IMR-90 (cell line): ENCODE data around the gene SHC2. TPM values are rescaled to one million over a fixed set of nuclear protein-coding genes. Genes with fewer than 3 reads are reported as not detected.

Experiments used
- ATAC-seq: fragments of 200-7000 bp; cut with Tn5 transposase; 2 replicates; pipeline ENCODE4 v1.9.1; 2020; ENCODE audit warnings: low read depth, mild to moderate bottlenecking, moderate library complexity
- BruUV-seq: library from RNA; stranded (reverse); fragments of 400-500 nt; replicated peaks from 2 replicates; lab custom pipeline; 2021; lab: Mats Ljungman, UMichigan
- CTCF ChIA-PET: fragments of 300-600 bp; formaldehyde crosslinking; extraction: SDS; loops from one replicate; lab custom pipeline; 2021; ENCODE audit warnings: antibody characterized with exemption; lab: Yijun Ruan, JAX
- POLR2A ChIA-PET: fragments of 300-600 bp; sonication (Branson Sonifier 250); formaldehyde crosslinking; loops from one replicate; lab custom pipeline; 2022; ENCODE audit warnings: antibody characterized with exemption; ENCODE audit not compliant: unreplicated experiment; lab: Charles Lee
- DNase-seq: peaks from one replicate; pipeline ENCODE4 v3.0.0; 2013
- H2AFZ ChIP-seq: replicated peaks from 2 replicates; pipeline ENCODE3; 2013; ENCODE audit warnings: low read length, mild to moderate bottlenecking; ENCODE audit not compliant: poor library complexity
- H2AK5ac ChIP-seq: 2 replicates; pipeline ENCODE4 v1.6.1; 2013; ENCODE audit warnings: low read depth, low read length, inconsistent platforms
- H2AK9ac ChIP-seq: replicated peaks from 2 replicates; pipeline ENCODE3; 2013; ENCODE audit warnings: mild to moderate bottlenecking, low read depth, low read length, moderate library complexity; ENCODE audit not compliant: poor library complexity
- H2BK120ac ChIP-seq: 2 replicates; pipeline ENCODE4 v1.6.1; 2013; ENCODE audit warnings: low read depth, low read length, inconsistent platforms
- H2BK15ac ChIP-seq: 3 replicates; pipeline ENCODE4 v1.6.1; 2013; ENCODE audit warnings: low read depth, low read length, inconsistent platforms
- H2BK20ac ChIP-seq: 2 replicates; pipeline ENCODE4 v1.6.1; 2013; ENCODE audit warnings: low read depth, mild to moderate bottlenecking, inconsistent platforms, low read length, moderate library complexity
- H2BK5ac ChIP-seq: 2 replicates; pipeline ENCODE4 v1.6.1; 2013; ENCODE audit warnings: mild to moderate bottlenecking, low read depth, low read length, inconsistent platforms; ENCODE audit not compliant: poor library complexity, severe bottlenecking
- H3K14ac ChIP-seq: replicated peaks from 2 replicates; pipeline ENCODE4 v1.6.1; 2013; ENCODE audit warnings: low read depth, low read length, inconsistent platforms
- H3K18ac ChIP-seq: 2 replicates; pipeline ENCODE4 v1.6.1; 2013; ENCODE audit warnings: low read depth, low read length, control low read depth
- H3K23ac ChIP-seq: 2 replicates; pipeline ENCODE4 v1.6.1; 2013; ENCODE audit warnings: low read depth, low read length, inconsistent platforms
- H3K27ac ChIP-seq: 2 replicates; pipeline ENCODE4 v1.5.1; 2013; ENCODE audit warnings: mild to moderate bottlenecking, control low read depth, low read length; ENCODE audit not compliant: insufficient read depth
- H3K27me3 ChIP-seq: 2 replicates; pipeline ENCODE4 v1.6.1; 2013; ENCODE audit warnings: low read length; ENCODE audit not compliant: control insufficient read depth, insufficient read depth
- H3K36me3 ChIP-seq: 2 replicates; pipeline ENCODE4 v1.6.1; 2013; ENCODE audit warnings: low read length, mixed read lengths; ENCODE audit not compliant: control insufficient read depth, insufficient read depth
- H3K4ac ChIP-seq: 2 replicates; pipeline ENCODE4 v1.6.1; 2013; ENCODE audit warnings: low read depth, low read length, inconsistent platforms
- H3K4me1 ChIP-seq: 2 replicates; pipeline ENCODE4 v1.6.1; 2013; ENCODE audit warnings: low read length, mixed read lengths; ENCODE audit not compliant: control insufficient read depth, insufficient read depth
- H3K4me2 ChIP-seq: 2 replicates; pipeline ENCODE4 v1.6.1; 2013; ENCODE audit warnings: low read depth, mild to moderate bottlenecking, control low read depth, low read length, moderate library complexity
- H3K4me3 ChIP-seq: 2 replicates; pipeline ENCODE4 v1.5.1; 2013; ENCODE audit warnings: low read depth, mild to moderate bottlenecking, control low read depth, low read length, moderate library complexity; ENCODE audit not compliant: insufficient read depth
- H3K56ac ChIP-seq: 2 replicates; pipeline ENCODE4 v1.6.1; 2013; ENCODE audit warnings: low read length, inconsistent platforms; ENCODE audit not compliant: insufficient read depth; ENCODE audit errors: extremely low read depth
- H3K79me1 ChIP-seq, 2 experiments: 2 replicates each; pipeline ENCODE4 v1.6.1; 2013; ENCODE audit warnings: low read length in 2 of 2, inconsistent platforms in 1 of 2, low read depth in 1 of 2
- H3K9ac ChIP-seq: 2 replicates; pipeline ENCODE4 v1.6.1; 2013; ENCODE audit warnings: low read depth, low read length, control low read depth
- H3K9me1 ChIP-seq: 2 replicates; pipeline ENCODE4 v1.6.1; 2013; ENCODE audit warnings: low read length, inconsistent platforms; ENCODE audit not compliant: insufficient read depth
- H3K9me3 ChIP-seq: 2 replicates; pipeline ENCODE4 v1.6.1; 2013; ENCODE audit warnings: low read length; ENCODE audit not compliant: control insufficient read depth, insufficient read depth
- H4K20me1 ChIP-seq: 2 replicates; pipeline ENCODE4 v1.6.1; 2013; ENCODE audit warnings: low read length, inconsistent platforms; ENCODE audit not compliant: insufficient read depth
- H4K5ac ChIP-seq: 2 replicates; pipeline ENCODE4 v1.6.1; 2013; ENCODE audit warnings: mild to moderate bottlenecking, low read depth, low read length, control low read depth
- H4K8ac ChIP-seq, 2 experiments: 2 replicates each; pipeline ENCODE4 v1.6.1; 2013; ENCODE audit warnings: low read depth in 2 of 2, low read length in 2 of 2, control low read depth in 1 of 2, inconsistent platforms in 1 of 2
- H4K91ac ChIP-seq: 2 replicates; pipeline ENCODE4 v1.6.1; 2013; ENCODE audit warnings: low read depth, low read length, inconsistent platforms; ENCODE audit not compliant: insufficient read depth
- FOS ChIP-seq: fragments of 150-350 bp; IDR thresholded peaks from 2 replicates; pipeline ENCODE4 v1.6.1; 2016; ENCODE audit warnings: low read depth, low read length
- MAZ ChIP-seq: IDR thresholded peaks from 2 replicates; pipeline ENCODE4 v1.6.1; 2012; ENCODE audit warnings: low read depth, mild to moderate bottlenecking, low read length, improper control_type of control experiment, moderate library complexity, borderline replicate concordance
- NFE2L2 ChIP-seq: fragments of 150-350 bp; IDR thresholded peaks from 2 replicates; pipeline ENCODE4 v1.6.1; 2016; ENCODE audit warnings: low read depth, mild to moderate bottlenecking, low read length
- SMC3 ChIP-seq: fragments of 150-350 bp; IDR thresholded peaks from 2 replicates; pipeline ENCODE4 v1.6.1; 2016; ENCODE audit warnings: low read depth, mild to moderate bottlenecking, antibody characterized with exemption, low read length, moderate library complexity
- WGBS, 2 experiments: methylation state at CpG; one replicate each; pipeline versions ENCODE4 v1.1.5 to v1.1.7; 2013; ENCODE audit warnings: missing lambda C conversion rate in 2 of 2; ENCODE audit not compliant: insufficient read length in 1 of 2; ENCODE audit errors: extremely low coverage in 2 of 2; 5-methylcytosine and 5-hydroxymethylcytosine counted together
- dilution Hi-C: fragments of 300-500 bp; cut with HindIII; formaldehyde crosslinking; loops from one replicate; pipeline ENCODE4 v1.14.3; 2018; ENCODE audit warnings: low sequenced_read_pairs; ENCODE audit not compliant: unreplicated experiment
- in situ Hi-C: fragments of 300-500 bp; cut with MboI; formaldehyde crosslinking; loops from 3 replicates; pipeline ENCODE4 v1.14.3; 2019; ENCODE audit warnings: low sequenced_read_pairs, inconsistent platforms, mixed read lengths
- intact Hi-C: fragments of 100-400 bp; cut with micrococcal nuclease; formaldehyde crosslinking; loops from 2 replicates; pipeline ENCODE4 v1.10.0; 2022
- polyA plus RNA-seq, 3 experiments: library from polyadenylated mRNA; depleted of rRNA; stranded (reverse); fragments of >200 nt; gene quantifications; 2 replicates each; pipeline ENCODE4 v1.2.3, GENCODE V29; 2012; ENCODE audit warnings: low replicate concordance in 1 of 3
- total RNA-seq: library from RNA; depleted of rRNA; stranded (reverse); fragments of >200 nt; gene quantifications from 2 replicates; pipeline ENCODE4 v1.2.3, GENCODE V29; 2012

SHC2 gene
- total and polyA plus RNA-seq, 2 of the 4 experiments (the other 2 are of a cell fraction), result 0.68 TPM; not detected in 1

DNA sequence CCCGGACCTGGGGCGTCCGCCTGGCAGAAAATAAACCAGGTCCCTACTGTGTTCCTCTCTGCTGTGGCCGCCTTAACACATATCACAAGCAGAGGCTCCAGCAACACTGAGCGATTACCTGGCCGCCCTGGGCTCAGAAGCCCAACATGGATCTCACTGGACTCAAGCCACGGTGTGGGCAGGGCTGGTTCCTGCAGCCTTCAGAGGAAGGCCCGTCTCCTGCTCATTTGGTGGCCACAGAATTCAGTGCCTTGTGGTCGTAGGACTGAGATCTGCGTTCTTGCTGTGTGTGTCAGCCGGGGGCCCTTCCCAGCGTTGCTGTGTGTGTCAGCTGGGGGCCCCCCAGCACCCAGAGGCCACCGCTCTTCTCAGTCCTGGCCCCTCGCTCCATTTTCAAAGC lies 82.1 kb downstream of the SHC2 start:
- peaks cover 23% of the 10 kb centered on the region for H3K27me3 ChIP-seq
- TF ChIP-seq MAZ (no peak), FOS (no peak), SMC3 (no peak), NFE2L2 (no peak)
- H3K4ac ChIP-seq, result no peak overlapping the region
- no peak overlapping the region for H4K5ac ChIP-seq
- dilution Hi-C loops (no loop called here), intact Hi-C loops (no loop called here), in situ Hi-C loops (no loop called here)
- DNase-seq, result no peak
- H2BK20ac ChIP-seq, result no peak overlapping the region
- no TSS peak for BruUV-seq
- no peak overlapping the region for H3K9ac ChIP-seq
- no peak overlapping the region for H2AFZ ChIP-seq
- ChIA-PET POLR2A (no interaction called here), CTCF (no interaction called here)
- H2AK9ac ChIP-seq, result no peak overlapping the region
- H3K56ac ChIP-seq, result no peak overlapping the region
- no peak for ATAC-seq
- H3K4me1 ChIP-seq, result peaks cover 2% of the 10 kb centered on the region; the same call in 1 of the 2 replicates
- H2BK15ac ChIP-seq, result no peak overlapping the region
- WGBS, 2 experiments, result 85% methylated on average over 3 of the region's 14 CpGs; no CpG with 5 or more reads in 1 of the 2 experiments
- no peak overlapping the region for H3K4me2 ChIP-seq
- H3K9me1 ChIP-seq, result no peaks in the 10 kb centered on the region
- H3K18ac ChIP-seq, result no peak overlapping the region
- H3K14ac ChIP-seq, result no peak overlapping the region
- no peak overlapping the region for H3K23ac ChIP-seq
- H3K36me3 ChIP-seq, result no peaks in the 10 kb centered on the region
- no peaks in the 10 kb centered on the region for H3K79me1 ChIP-seq
- H3K27ac ChIP-seq, result no peak overlapping the region
- H4K20me1 ChIP-seq, result no peaks in the 10 kb centered on the region
- no peaks in the 10 kb centered on the region for H3K9me3 ChIP-seq
- no peak overlapping the region for H2BK120ac ChIP-seq
- H2AK5ac ChIP-seq, result no peak overlapping the region
- no peak overlapping the region for H4K91ac ChIP-seq
- H4K8ac ChIP-seq, result no peak overlapping the region
- H2BK5ac ChIP-seq, result no peak overlapping the region
- H3K4me3 ChIP-seq, result no peak overlapping the region
